ENCODE results near the gene CEP85L.

DNA sequence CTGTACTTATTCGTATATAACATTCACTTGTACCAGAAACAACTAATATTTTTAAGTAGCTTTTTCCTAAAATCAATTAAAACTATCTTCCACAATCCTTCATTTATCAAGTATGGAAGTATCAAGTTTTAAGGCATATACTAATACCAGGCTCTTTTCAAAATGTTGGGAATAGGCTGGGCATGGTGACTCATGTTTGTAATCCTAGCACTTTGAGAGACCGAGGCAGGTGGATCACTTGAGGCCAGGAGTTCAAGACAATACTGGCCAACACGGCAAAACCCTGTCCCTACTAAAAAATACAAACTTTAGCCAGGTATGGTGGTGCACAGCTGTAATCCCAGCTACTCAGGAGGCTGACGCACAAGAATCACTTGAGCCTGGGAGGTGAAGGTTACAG, 129.0 kb downstream of the CEP85L start:
- TF ChIP-seq, protein P1, sequence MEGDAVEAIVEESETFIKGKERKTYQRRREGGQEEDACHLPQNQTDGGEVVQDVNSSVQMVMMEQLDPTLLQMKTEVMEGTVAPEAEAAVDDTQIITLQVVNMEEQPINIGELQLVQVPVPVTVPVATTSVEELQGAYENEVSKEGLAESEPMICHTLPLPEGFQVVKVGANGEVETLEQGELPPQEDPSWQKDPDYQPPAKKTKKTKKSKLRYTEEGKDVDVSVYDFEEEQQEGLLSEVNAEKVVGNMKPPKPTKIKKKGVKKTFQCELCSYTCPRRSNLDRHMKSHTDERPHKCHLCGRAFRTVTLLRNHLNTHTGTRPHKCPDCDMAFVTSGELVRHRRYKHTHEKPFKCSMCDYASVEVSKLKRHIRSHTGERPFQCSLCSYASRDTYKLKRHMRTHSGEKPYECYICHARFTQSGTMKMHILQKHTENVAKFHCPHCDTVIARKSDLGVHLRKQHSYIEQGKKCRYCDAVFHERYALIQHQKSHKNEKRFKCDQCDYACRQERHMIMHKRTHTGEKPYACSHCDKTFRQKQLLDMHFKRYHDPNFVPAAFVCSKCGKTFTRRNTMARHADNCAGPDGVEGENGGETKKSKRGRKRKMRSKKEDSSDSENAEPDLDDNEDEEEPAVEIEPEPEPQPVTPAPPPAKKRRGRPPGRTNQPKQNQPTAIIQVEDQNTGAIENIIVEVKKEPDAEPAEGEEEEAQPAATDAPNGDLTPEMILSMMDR (conservative IDR thresholded peaks at IDR 0.05 in 1 of 2, IDR thresholded peaks at IDR 0.05 in 1 of 2; ENCODE audit: low read depth in 1 of 2, low read length in 2 of 2): no peak
- no peak for TF ChIP-seq EZH2 (IDR thresholded peaks at IDR 0.05; ENCODE audit: low read length, missing control alignments)

Data from fibroblast of lung (primary cell).